SK-N-SH (cell line): ENCODE data around the gene GPR173.

ENCODE experiments used
- EP300 ChIP-seq, 2 experiments: IDR thresholded peaks; 2 replicates each; pipeline versions ENCODE4 v1.4.0 to v1.6.1; 2012; ENCODE audit warnings: borderline replicate concordance in 1 of 2, low read depth in 1 of 2, low read length in 1 of 2
- PBX3 ChIP-seq: IDR thresholded peaks from 2 replicates; pipeline ENCODE4; 2012
- REST ChIP-seq: IDR thresholded peaks from 2 replicates; pipeline ENCODE4 v1.6.1; 2012; ENCODE audit warnings: mild to moderate bottlenecking, low read depth, low read length, moderate library complexity
- TCF12 ChIP-seq: IDR thresholded peaks from 2 replicates; pipeline ENCODE4 v1.4.0; 2012
- USF2 ChIP-seq: fragments of 150-350 bp; IDR thresholded peaks from 2 replicates; pipeline ENCODE4 v1.6.1; 2017; ENCODE audit warnings: antibody characterized with exemption, low read length, low read depth, borderline replicate concordance
- TF ChIP-seq, protein P1 (sequence below): fragments of 200-600 bp; sonication (generic); IDR thresholded peaks from 2 replicates; pipeline ENCODE4 v1.6.1; 2017; ENCODE audit warnings: antibody characterized with exemption, mild to moderate bottlenecking, moderate library complexity
- TF ChIP-seq, protein P2 (sequence below): IDR thresholded peaks from 2 replicates; pipeline ENCODE4 v1.4.0; 2012; ENCODE audit warnings: low read depth

DNA sequence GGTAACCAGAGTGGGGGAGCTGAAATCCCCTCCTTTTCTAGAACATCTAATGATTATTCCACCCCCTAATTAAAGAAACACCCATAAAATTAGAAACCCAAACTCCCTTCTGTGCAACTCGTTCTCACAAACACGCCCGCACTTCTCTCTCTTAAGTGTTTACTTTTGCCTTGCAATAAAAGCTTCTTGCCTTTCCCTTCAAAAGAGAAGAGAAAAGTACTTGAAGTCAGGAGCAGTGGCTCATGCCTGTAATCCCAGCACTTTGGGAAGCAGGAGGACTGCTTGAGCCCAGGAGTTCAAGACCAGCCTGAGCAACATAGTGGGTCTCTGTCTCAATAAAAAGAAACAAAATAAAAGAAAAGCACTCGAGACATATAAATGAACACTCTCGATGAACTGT, 3.6 kb upstream of the GPR173 start:
- TF ChIP-seq PBX3 (no peak), REST (no peak), TCF12 (no peak), EP300 (IDR thresholded peaks at IDR 0.05; ENCODE audit: borderline replicate concordance in 1 of 2, low read depth in 1 of 2, low read length in 1 of 2) (no peak), USF2 (no peak)
- TF ChIP-seq, protein P1, sequence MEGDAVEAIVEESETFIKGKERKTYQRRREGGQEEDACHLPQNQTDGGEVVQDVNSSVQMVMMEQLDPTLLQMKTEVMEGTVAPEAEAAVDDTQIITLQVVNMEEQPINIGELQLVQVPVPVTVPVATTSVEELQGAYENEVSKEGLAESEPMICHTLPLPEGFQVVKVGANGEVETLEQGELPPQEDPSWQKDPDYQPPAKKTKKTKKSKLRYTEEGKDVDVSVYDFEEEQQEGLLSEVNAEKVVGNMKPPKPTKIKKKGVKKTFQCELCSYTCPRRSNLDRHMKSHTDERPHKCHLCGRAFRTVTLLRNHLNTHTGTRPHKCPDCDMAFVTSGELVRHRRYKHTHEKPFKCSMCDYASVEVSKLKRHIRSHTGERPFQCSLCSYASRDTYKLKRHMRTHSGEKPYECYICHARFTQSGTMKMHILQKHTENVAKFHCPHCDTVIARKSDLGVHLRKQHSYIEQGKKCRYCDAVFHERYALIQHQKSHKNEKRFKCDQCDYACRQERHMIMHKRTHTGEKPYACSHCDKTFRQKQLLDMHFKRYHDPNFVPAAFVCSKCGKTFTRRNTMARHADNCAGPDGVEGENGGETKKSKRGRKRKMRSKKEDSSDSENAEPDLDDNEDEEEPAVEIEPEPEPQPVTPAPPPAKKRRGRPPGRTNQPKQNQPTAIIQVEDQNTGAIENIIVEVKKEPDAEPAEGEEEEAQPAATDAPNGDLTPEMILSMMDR, result no peak
- TF ChIP-seq, protein P2, sequence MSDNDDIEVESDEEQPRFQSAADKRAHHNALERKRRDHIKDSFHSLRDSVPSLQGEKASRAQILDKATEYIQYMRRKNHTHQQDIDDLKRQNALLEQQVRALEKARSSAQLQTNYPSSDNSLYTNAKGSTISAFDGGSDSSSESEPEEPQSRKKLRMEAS, result no peak
